Fibroblast of lung (primary cell): Measurements from ENCODE around the gene IL17D. TPM values are rescaled to one million over a fixed set of nuclear protein-coding genes. Genes with fewer than 3 reads are reported as not detected.

ENCODE experiments used
- DNase-seq, 2 donors: peaks; one replicate each; pipeline versions ENCODE4 v3.0.0 to v3.0.0-alpha.2; 2010; ENCODE audit warnings: low read depth in 2 of 2
- H2AFZ ChIP-seq: 2 replicates; pipeline ENCODE4 v1.5.1; 2012; ENCODE audit warnings: low read length, control low read depth, inconsistent platforms
- H3K27ac ChIP-seq: 2 replicates; pipeline ENCODE4 v1.5.1; 2011; ENCODE audit warnings: low read length, control low read depth; ENCODE audit not compliant: insufficient read depth
- H3K27me3 ChIP-seq: 2 replicates; pipeline ENCODE4 v1.5.1; 2011; ENCODE audit warnings: mild to moderate bottlenecking, low read length; ENCODE audit not compliant: control insufficient read depth, insufficient read depth
- H3K36me3 ChIP-seq: 2 replicates; pipeline ENCODE4 v1.5.1; 2011; ENCODE audit warnings: low read length; ENCODE audit not compliant: control insufficient read depth, insufficient read depth
- H3K4me1 ChIP-seq: 2 replicates; pipeline ENCODE4 v1.5.1; 2011; ENCODE audit warnings: low read length; ENCODE audit not compliant: control insufficient read depth, insufficient read depth; ENCODE audit errors: extremely low read depth
- H3K4me2 ChIP-seq: 2 replicates; pipeline ENCODE4 v1.5.1; 2011; ENCODE audit warnings: low read length, control low read depth; ENCODE audit not compliant: insufficient read depth; ENCODE audit errors: extremely low read depth
- H3K4me3 ChIP-seq, 4 experiments: fragments of 200-600 bp in 1 of 4; sonication (generic) in 1 of 4; replicated peaks in 1 of 4; 2 replicates each; pipeline ENCODE4 v1.5.1; 2011 to 2016; ENCODE audit warnings: low read length in 4 of 4, low read depth in 3 of 4, mild to moderate bottlenecking in 3 of 4, control low read depth in 2 of 4, inconsistent platforms in 1 of 4, mixed read lengths in 1 of 4; ENCODE audit not compliant: insufficient read depth in 1 of 4; ENCODE audit errors: control extremely low read depth in 1 of 4
- H3K79me2 ChIP-seq: 2 replicates; pipeline ENCODE4 v1.5.1; 2012; ENCODE audit warnings: mild to moderate bottlenecking, low read length, inconsistent platforms; ENCODE audit not compliant: control insufficient read depth, insufficient read depth
- H3K9ac ChIP-seq: 2 replicates; pipeline ENCODE4 v1.5.1; 2011; ENCODE audit warnings: mild to moderate bottlenecking, low read length, control low read depth; ENCODE audit not compliant: insufficient read depth
- H3K9me3 ChIP-seq: 2 replicates; pipeline ENCODE4 v1.5.1; 2012; ENCODE audit warnings: low read depth, low read length; ENCODE audit not compliant: control insufficient read depth, insufficient read depth
- H4K20me1 ChIP-seq: 2 replicates; pipeline ENCODE4 v1.5.1; 2011; ENCODE audit warnings: low read length; ENCODE audit not compliant: control insufficient read depth, insufficient read depth; ENCODE audit errors: extremely low read depth
- EZH2 ChIP-seq: IDR thresholded peaks from 2 replicates; pipeline ENCODE4 v1.5.1; 2012; ENCODE audit warnings: low read length, control low read depth, mild to moderate bottlenecking; ENCODE audit errors: missing control alignments
- polyA plus RNA-seq, 2 donors: library from polyadenylated mRNA; depleted of rRNA in 1 of 2; stranded (reverse) in 1 of 2; unstranded in 1 of 2; fragments of >200 nt; gene quantifications; 2 replicates each; pipeline ENCODE4 v1.2.1, GENCODE V29; 2011 to 2012; ENCODE audit warnings: missing spikeins in 1 of 2
- total RNA-seq: library from RNA; depleted of rRNA; stranded (reverse); fragments of >200 nt; gene quantifications from 2 replicates; pipeline ENCODE4 v1.2.1, GENCODE V29; 2014
- TF ChIP-seq, protein P1 (sequence below), 2 donors: IDR thresholded peaks in 1 of 2; conservative IDR thresholded peaks in 1 of 2; 1 replicate in 1 of 2; 2 replicates in 1 of 2; pipeline ENCODE4 v1.5.1; 2011 to 2012; ENCODE audit warnings: low read length in 2 of 2, control low read depth in 1 of 2, inconsistent platforms in 1 of 2, low read depth in 1 of 2, mild to moderate bottlenecking in 1 of 2

IL17D gene
- total and polyA plus RNA-seq, 2 donors (not counting 1 experiment from before 2014, with no cell fraction given), result 1.2 to 2.3 TPM

GRCh38 chr13:20767309-20767943 is 63.9 kb downstream of the IL17D start:
- no peaks in the 10 kb centered on the region for H4K20me1 ChIP-seq
- DNase-seq, result no peak
- H3K27ac ChIP-seq, result no peak overlapping the region
- H3K9ac ChIP-seq, result no peak overlapping the region
- peaks cover 2% of the 10 kb centered on the region for H3K79me2 ChIP-seq
- no peaks in the 10 kb centered on the region for H3K36me3 ChIP-seq
- H3K27me3 ChIP-seq, result no peaks in the 10 kb centered on the region
- H3K4me2 ChIP-seq, result no peak overlapping the region
- no peak overlapping the region for H3K4me3 ChIP-seq
- H3K4me1 ChIP-seq, result no peaks in the 10 kb centered on the region
- no peak overlapping the region for H2AFZ ChIP-seq
- no peak for TF ChIP-seq EZH2
- TF ChIP-seq, protein P1, sequence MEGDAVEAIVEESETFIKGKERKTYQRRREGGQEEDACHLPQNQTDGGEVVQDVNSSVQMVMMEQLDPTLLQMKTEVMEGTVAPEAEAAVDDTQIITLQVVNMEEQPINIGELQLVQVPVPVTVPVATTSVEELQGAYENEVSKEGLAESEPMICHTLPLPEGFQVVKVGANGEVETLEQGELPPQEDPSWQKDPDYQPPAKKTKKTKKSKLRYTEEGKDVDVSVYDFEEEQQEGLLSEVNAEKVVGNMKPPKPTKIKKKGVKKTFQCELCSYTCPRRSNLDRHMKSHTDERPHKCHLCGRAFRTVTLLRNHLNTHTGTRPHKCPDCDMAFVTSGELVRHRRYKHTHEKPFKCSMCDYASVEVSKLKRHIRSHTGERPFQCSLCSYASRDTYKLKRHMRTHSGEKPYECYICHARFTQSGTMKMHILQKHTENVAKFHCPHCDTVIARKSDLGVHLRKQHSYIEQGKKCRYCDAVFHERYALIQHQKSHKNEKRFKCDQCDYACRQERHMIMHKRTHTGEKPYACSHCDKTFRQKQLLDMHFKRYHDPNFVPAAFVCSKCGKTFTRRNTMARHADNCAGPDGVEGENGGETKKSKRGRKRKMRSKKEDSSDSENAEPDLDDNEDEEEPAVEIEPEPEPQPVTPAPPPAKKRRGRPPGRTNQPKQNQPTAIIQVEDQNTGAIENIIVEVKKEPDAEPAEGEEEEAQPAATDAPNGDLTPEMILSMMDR (conservative IDR thresholded peaks at IDR 0.05 in 1 of 2, IDR thresholded peaks at IDR 0.05 in 1 of 2; ENCODE audit: low read depth in 1 of 2, low read length in 2 of 2), result no peak
- H3K9me3 ChIP-seq, result no peaks in the 10 kb centered on the region

DNA sequence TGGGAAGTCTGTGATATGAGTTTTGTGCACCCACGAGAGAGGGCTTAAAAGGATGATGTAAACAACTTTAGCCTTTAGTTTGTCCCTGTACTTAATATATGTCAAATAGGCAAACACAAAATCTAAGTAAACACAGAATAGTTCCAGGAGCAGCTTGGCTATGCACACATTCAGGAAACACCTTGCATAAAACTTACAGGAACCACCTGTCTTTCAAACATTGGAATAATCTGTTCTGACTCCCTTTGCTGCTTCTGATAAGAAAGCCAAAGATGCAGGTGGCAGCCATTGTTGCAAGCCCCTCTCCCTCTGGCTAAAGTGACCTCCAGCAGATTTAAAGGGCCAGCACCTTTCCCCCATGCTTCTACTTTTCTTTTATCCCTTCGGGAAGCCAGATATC is 65.6 kb downstream of the IL17D start:
- TF ChIP-seq EZH2, result no peak
- TF ChIP-seq, protein P1 (conservative IDR thresholded peaks at IDR 0.05 in 1 of 2, IDR thresholded peaks at IDR 0.05 in 1 of 2; ENCODE audit: low read depth in 1 of 2, low read length in 2 of 2), result no peak
- H3K36me3 ChIP-seq, result no peaks in the 10 kb centered on the region
- H3K4me1 ChIP-seq, result no peaks in the 10 kb centered on the region
- H3K4me3 ChIP-seq, result no peak overlapping the region
- no peaks in the 10 kb centered on the region for H3K9me3 ChIP-seq
- no peak for DNase-seq
- H2AFZ ChIP-seq, result no peak overlapping the region
- H3K4me2 ChIP-seq, result no peak overlapping the region
- H3K9ac ChIP-seq, result no peak overlapping the region
- H4K20me1 ChIP-seq, result no peaks in the 10 kb centered on the region
- no peak overlapping the region for H3K27ac ChIP-seq
- peaks cover 6% of the 10 kb centered on the region for H3K79me2 ChIP-seq
- H3K27me3 ChIP-seq, result no peaks in the 10 kb centered on the region

DNA sequence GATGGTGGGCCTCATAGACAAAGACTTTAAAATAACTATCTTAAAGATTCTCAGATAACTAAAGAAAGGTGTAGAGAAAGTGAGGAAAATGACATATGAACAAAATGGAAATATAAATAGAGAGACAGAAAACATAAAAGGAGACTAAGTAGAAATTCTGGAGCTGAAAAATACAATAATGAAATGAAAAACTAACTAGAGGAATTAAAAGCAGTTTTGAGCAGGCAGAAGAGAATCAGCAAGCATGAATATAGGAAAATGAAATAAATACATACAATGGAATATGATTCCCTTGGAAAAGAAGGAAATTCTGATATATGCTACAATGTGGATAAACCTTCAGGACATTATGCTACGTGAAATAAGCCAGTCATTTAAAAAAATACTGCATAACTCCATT is 66.3 kb downstream of the IL17D start:
- Histone ChIP-seq H4K20me1 (no peaks in the 10 kb centered on the region), H2AFZ (no peak overlapping the region), H3K9ac (no peak overlapping the region), H3K27me3 (no peaks in the 10 kb centered on the region), H3K4me2 (no peak overlapping the region), H3K27ac (no peak overlapping the region), H3K4me1 (no peaks in the 10 kb centered on the region), H3K9me3 (no peaks in the 10 kb centered on the region), H3K79me2 (peaks cover 6% of the 10 kb centered on the region), H3K36me3 (no peaks in the 10 kb centered on the region), H3K4me3 (no peak overlapping the region)
- no peak for DNase-seq
- TF ChIP-seq, protein P1 (conservative IDR thresholded peaks at IDR 0.05 in 1 of 2, IDR thresholded peaks at IDR 0.05 in 1 of 2; ENCODE audit: low read depth in 1 of 2, low read length in 2 of 2), result no peak
- no peak for TF ChIP-seq EZH2

Other genes starting within 250 kb of the IL17D start
- gene CRYL1, start 177.8 kb upstream of the IL17D start, total RNA-seq, result 16.9 and 20.1 TPM in 2 replicates
- gene CRYL1, start 177.8 kb upstream of the IL17D start, polyA plus RNA-seq, result 18.3 and 27.4 TPM in 2 replicates
- gene IFT88, start 136.5 kb upstream of the IL17D start, total RNA-seq, result 17.5 and 18.2 TPM in 2 replicates
- 8.6 and 9.3 TPM in 2 replicates for gene IFT88, start 136.5 kb upstream of the IL17D start, polyA plus RNA-seq
- 7.6 and 9.8 TPM in 2 replicates for gene EEF1AKMT1, start 70.3 kb downstream of the IL17D start, total RNA-seq
- gene EEF1AKMT1, start 70.3 kb downstream of the IL17D start, polyA plus RNA-seq, result 17.7 and 18.0 TPM in 2 replicates
- gene XPO4, start 199.0 kb downstream of the IL17D start, total RNA-seq, result 14.9 and 17.2 TPM in 2 replicates
- gene XPO4, start 199.0 kb downstream of the IL17D start, polyA plus RNA-seq, result 10.5 and 12.5 TPM in 2 replicates